CD4-positive, alpha-beta T cell treated with Interleukin-1 beta for 1 hour (primary cell): ENCODE measurements around the gene ATP5F1D.

ENCODE experiments used
- DNase-seq, 2 donors: peaks; one replicate each; pipeline ENCODE4 v3.0.0-alpha.2; 2020 to 2022

Gene ATP5F1D

DNA sequence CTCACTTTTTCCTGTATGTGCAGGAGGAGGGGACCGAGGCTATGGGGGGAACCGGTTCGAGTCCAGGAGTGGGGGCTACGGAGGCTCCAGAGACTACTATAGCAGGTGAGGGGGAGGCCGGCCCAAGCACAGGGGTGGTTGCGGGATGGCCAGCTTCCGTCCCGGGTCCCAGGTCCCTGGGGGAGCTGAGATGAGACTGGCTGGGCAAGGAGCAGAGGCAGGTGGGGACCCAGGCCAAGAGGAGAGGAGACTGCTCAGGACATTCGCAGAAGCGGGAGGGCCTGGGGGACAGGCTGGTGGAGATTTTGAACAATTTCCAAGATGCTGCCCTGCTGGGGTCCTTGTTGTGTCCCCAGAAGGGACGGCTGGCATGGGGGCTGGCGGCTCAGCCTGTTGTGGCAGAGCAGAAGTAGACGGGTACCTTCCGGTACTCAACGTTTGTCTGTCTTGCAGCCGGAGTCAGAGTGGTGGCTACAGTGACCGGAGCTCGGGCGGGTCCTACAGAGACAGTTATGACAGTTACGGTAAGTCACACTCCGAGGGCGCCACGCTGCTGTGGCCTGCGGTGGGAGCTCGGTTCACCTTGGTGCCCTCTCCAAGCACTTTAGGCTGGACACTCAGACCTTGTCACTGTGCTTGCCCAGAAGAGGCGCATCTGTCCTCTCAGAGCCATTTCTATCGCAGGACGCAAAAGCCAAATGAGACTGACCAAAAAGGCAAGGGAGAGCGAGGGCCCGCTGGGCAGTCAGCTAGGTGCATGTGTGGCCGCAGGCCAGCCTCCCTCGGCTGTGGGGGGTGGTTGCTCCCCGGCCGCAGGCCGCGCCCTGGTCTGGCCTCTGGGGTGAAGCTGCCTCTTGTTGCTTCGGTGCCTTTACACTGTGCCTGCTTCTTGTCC lies 30.2 kb downstream of the ATP5F1D start:
- no peak for DNase-seq

DNA sequence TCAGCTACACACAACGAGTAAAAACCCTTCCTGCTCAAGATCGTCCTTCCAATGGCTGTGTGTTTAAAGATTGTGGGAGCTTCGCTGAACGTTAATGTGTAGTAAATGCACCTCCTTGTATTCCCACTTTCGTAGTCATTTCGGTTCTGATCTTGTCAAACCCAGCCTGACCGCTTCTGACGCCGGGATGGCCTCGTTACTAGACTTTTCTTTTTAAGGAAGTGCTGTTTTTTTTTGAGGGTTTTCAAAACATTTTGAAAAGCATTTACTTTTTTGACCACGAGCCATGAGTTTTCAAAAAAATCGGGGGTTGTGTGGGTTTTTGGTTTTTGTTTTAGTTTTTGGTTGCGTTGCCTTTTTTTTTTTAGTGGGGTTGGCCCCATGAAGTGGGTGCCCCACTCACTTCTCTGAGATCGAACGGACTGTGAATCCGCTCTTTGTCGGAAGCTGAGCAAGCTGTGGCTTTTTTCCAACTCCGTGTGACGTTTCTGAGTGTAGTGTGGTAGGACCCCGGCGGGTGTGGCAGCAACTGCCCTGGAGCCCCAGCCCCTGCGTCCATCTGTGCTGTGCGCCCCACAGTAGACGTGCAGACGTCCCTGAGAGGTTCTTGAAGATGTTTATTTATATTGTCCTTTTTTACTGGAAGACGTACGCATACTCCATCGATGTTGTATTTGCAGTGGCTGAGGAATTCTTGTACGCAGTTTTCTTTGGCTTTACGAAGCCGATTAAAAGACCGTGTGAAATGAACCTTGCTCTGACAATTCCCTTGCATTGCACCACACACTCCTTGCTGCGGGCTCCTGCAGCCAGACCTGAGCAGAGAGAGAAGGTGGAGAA lies 31.1 kb downstream of the ATP5F1D start:
- DNase-seq, result no peak

DNA sequence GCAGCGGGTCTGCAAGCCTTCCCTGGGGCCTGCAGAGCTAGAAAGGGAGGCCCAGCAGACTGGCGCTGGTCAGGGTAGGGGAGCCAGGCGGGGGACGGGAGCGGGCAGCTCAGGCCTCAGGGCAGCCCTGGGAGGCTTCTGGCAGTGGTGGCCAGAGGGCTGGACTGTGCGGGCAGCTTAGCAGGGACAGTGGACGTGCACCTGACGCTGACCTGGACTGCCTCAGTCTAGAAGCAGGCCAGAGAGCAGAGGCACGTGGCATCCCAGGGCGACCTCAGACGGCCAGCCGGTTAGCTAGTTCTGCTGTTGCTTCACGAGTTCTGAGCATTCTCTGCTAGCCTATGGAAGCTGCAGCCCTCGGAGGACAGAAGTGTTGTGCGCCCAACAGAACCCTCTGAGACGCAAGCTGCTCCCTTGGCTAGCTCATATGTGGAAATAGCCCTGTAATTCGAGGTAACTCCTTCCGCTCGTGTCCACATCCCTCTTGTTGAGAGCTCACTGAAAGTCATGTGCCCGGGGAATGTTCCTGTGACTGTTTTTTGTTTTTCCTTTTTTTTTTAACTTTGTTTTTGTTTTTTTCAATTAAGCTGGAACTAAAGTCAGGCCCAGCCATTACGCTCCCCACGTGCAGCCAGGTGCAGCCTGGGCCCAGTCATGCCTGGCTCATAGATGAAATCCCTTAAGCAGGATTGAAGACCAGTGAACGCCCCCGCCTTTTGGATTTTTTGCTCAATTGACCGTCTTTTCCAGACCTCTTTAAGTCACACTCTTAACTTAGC lies 31.9 kb downstream of the ATP5F1D start:
- DNase-seq, result no peak

DNA sequence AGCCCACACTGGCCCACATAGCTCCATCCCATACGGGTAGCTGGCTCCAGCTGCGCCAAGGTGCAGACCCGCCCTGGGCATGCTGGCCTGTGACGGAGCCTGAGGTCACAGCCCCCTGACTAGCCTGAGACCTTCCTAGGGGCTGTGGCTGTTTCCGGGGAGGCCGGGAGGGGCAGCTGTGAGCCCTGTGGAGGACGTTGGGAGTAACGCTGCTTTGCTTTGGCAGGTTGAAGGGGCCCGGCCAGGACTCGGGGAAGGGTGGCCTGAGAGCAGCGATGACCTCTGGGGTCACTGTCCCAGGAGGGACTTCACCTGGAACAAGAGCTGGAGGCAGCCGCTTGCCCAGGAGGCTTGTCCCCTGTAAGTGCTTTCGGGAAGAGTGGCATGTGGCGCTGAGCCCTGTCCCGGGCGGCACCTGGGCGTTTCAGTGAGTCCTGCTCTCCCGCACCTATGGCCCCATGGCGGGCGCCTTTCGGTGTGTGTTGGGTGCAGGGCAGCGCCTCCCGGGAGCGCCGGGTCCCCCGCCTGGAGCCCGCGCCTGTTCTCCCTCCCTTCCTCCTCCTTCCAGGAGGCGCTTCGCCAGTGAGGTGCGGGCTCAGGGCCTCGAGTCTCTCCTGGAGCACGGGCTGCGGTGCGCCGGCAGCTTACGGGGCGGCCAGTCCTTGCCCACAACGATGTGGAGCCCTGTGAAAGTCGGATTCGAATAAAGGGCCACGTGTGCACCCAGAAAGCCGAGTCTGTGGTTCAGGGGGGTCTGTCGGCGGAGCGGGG lies 32.7 kb downstream of the ATP5F1D start:
- DNase-seq, result no peak

DNA sequence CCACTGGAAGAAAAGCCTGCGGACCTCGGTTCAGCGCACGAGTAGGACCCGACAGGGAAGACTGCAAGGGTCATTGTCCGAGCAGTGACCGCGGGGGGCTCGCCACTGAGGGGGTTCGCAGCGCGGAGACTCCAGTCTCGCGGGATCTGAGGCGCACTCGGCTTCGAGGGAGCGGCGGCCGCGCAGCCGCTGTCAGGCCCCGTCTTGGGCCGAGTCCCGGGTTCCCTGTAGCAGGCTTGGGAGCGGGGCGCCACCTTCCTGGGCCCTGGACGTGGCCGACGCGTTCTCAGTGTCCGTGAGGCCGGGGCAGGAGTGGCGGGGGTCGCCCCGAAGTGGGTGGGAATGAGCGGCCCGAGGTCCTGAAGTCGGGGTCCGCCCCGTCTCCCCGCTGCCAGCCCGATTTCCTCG lies 33.3 kb downstream of the ATP5F1D start:
- DNase-seq, result no peak

DNA sequence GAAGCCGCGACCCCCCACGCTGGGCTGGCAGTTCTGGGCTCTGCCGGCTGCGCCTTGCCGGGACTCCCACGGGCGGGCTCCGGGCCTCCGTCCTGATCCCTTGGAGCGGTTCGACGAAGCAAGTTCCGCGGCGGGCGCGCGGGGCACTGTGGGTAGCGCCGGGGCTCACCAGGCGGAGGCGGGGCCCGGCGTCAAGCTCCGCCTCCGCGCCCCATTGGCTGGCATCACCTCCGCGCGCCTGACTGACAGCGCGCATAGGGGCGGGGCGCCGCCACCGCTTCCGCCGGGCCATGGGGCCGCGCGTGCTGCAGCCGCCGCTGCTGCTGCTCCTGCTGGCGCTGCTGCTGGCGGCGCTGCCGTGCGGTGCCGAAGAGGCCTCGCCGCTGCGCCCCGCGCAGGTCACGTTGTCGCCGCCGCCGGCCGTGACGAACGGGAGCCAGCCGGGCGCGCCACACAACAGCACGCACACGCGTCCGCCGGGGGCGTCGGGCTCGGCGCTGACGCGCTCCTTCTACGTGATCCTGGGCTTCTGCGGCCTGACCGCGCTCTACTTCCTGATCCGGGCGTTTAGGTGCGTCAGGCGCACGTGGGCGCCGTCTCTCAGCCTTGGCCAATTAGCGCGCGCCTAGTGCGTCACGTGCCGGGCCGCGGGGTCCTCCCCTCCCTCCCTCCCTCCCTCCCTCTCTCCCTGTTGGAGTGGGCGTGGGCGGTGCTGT lies 33.9 kb downstream of the ATP5F1D start, which contains the start of gene FAM174C:
Gene FAM174C (plus strand): TSS at position 271 of the 716 bp plus-strand sequence. CDS start 20 bp downstream, at position 291.
- peak; percentile 96 to 97 for DNase-seq

DNA sequence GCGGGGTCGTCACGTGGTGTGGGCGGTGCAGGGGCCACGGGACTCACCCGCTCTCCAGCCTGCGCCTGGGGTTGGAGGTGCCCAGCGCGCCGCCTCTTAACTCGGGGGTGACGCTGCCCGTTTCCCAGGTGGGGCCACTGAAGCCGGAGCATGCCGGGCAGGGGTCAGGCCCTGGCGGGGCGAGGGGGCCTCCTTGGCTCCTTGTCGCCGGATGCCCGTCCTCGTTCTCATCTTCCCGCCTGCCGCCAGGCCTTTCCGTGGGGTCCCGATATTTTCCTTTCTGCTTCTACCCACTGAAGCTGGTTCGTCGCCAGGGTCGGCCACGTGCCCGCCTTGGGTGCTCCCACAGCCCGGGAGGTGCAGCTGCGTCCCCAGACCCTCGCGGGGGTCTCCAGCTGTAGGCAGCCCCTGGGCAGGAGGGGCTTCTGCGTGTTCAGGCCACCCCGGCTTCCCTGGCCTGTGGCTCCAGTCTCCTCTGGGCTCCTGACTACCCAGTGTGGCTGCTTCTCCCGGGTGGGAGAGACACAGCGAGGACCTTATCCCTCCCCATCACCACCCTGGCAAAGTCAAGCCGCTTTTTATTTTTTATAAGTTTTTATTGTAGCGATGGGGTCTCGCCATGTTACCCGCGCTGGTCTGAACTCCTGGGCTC lies 34.6 kb downstream of the ATP5F1D start:
- DNase-seq, result no peak

DNA sequence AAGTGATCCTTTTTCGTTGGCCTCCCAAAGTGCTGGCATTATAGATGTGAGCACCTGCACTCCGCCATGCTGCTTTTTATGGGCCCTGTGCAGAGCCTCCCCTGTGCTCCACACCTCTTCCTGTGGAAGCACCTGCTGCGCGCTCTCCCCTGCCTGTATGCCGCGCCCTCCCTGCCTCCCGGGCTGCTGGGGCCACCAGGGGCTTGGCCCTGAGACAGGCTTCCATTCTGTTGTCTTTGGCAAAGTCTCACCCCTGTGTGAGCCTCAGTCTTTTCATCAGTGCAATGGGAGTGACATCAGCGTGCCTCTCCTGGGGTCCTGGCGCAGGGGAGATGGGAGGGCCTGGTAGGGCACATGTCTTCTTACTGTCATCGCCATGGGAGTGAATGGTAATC lies 35.1 kb downstream of the ATP5F1D start:
- no peak for DNase-seq

DNA sequence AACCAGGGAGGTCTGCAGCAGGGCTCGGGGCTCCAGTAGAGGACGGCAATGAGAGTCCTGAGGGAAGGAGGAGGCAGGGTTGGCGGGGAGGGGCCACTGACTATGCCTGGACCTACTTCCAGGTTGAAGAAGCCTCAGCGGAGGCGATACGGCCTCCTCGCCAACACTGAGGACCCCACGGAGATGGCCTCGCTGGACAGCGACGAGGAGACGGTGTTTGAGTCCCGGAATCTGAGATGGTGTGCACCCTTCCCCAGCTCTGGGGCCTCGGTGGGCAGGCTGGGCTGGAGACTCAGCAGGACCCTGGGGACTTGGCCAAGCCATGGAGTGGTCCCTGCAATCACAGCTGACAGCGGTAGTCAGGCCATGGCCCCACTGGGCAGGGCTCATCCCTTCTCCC lies 35.5 kb downstream of the ATP5F1D start:
- DNase-seq, result no peak

DNA sequence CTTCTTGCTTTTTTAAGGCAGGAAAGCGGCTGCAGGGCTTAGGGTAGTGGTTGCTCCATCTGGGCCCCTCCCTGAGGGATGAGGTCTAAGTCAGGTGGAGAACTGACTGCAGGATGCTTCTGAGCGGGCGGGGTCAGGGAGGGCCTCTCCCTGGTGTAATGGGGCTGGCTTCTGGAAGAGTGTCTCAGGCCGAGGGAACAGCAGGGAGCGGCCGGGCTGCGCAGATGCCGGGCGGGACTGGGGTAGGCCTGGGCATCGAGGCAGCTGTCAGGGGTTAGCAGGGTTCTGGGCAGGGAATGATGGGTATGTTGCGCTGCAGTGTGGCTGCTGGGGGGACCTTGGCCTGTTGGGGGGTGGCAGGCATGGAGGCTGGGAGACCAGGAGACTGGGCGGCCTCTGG lies 36.5 kb downstream of the ATP5F1D start:
- DNase-seq, result no peak

DNA sequence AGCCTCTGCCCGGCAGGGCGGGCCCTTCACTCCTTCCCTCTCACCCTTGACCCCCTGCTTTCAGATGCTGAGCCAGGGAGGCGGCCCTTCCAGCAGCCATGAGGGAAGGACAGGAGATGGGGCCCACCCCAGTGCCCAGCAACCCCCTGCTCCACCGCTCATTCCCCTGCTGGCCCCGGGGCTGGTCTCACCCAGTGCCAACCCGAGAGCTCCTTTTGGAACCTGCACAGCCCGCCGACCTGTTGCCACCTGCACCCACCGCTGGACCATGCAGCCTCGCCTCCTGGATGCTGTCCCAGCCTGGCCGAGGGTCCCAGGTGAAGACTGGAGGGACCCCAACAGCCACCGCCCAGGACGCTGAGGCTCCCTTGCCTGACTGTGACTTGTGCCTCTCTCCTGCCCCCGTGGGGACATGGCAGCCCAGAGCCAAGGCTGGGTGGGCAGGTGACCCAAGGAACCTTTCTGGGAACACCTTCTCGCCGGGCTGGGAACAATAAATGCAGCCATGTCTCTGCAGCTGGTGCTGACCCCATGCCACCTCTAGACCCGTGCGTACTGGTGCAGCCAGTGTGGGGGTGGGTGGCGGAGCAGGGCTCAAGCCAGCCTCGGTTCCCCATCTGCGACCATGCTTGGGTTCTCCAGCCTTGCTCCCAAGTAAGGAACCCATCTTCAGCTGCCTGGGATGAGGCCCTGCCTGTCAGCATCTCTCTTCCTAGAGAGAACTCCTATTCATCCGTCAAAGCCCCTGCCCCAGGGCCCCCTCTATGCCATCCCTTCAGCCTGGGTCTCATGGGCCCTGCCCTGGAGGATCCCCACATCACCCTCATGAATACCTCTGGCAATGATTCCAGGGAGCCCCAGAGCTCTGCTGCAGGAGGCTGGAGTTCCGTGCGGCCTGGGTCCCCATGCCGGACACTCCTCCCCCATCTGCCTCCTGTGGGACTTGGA lies 37.4 kb downstream of the ATP5F1D start:
- no peak for DNase-seq

DNA sequence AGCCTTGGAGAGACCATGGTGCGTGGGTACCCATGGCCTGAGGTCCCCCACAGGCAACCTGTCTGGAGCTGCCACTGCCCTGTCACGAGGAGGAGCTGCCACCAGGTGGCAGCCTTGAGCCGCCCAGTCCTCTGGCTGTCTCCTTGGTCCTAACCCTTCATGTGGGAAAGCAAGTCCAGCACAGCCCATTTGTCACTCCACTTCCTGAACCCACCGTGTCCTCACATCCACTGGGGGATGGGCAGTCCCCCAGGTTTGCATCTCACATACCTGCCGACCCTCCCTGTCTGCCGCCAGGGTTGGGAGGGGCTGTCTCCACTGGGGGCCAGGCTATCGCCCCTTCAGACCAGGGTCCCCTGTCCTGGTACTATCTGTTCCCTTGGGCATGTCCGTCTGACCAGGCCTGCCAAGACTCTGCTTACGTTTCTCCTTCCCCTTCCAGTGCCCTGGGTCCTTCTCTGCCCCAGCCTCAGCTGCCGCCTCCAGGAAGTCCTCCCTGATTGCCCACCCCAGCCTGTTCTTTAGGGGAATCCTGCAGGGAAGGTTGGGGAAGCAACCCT lies 38.3 kb downstream of the ATP5F1D start:
- peak; percentile 82 for DNase-seq

DNA sequence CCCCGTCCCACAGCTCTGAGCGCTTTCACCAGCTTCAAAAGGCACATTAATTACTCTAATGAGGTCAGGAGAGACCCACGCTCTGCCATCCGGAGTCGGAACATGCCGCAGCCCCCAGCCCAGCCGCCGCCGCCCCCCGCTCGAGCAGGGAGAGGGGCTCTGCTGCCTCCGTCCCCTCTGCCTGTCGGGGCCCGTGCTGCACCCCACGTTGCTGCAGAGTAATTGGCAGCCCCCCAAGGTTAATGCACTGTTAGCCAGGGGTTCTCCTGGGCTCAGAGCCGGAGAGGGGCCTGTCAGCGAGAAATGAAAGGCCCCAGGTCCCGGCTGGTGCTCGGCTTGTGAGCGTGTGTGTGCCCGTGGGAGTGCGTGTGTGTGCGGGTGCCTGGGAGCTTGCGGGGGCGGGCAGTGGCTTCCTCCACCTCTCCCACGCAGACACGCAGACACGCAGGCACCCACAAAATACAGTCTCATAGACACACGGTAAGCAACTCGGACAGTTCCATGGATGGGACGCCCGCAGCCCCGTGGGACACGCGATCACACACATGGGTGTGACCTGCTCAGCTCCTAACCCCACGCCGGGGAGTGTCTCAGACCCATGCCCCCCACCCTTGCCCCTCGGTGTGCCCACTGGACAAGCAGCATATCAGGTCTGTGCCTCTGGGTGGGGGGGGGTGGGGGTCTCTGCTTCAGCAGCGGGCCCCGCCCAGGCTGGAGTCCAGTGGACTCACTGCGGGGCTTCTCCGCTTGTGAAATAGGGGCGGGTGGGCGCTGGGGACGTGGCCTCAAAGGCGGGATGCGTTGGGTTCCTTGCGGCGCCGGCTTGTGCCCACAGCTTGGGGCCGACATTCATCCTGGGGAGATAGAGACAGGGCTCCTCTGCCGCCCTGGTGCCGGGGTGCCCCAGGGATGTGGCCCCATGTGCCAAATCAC lies 39.4 kb downstream of the ATP5F1D start:
- DNase-seq, result no peak

DNA sequence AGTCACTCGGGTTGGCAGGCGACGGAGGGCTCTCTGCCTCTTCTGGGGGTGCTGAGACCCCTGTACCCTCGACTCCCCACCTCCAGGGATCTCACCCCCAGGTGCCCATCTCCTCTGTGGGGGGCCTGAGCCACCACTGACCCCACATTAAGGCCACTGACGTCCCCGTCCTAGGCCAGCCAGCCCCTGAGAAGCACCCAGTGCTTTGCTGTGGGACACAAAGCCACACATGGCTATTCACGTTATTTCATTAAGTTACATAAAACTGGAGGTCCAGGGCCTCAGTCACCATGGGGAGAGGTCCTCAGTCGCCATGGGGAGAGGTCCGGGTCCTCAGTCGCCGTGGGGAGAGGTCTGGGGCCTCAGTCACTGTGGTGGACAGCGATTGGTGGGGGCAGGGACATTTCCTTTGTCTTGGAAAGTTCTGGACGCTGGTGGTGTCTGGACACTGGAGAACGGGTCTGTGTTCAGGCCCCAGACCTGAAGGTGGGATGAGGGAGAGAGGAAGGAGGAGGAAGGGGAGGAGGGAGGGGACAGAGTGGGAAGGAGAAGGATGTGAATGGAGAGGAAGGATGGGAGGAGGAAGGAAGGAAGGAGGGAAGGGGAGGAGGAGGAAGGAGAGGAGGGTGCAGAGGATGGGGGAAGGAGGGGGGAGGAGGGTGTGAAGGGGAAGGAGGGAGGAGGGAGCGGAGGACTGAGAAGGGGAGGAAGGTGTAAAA lies 40.2 kb downstream of the ATP5F1D start:
- DNase-seq, result no peak

DNA sequence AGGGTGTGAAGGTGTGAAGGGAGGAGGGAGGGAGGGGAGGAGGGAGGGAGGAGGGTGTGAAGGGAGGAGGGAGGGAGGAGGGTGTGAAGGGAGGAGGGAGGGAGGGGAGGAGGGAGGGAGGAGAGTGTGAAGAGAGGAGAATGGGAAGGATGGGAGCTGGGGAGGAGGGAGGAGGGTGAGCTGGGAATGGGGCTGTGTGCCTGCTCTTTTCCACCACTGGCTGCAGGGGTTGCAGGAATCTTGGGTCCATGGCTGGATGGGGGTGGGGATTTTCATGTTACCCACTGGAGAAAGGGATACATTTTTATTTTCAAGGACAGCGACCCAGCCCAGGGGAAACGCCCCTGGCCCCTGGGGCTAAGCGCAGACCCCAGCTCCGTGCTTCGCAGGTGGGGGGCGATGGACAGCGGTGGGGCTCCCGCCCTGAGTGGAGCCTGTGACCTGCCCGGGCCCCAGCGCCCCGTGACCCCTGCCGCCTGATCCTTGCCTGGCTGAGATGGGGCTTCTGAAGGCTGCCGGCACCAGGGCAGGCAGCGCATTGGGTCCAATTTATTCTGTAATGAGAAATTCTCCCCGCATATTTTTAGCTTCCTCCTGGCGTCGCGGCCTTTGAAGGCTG lies 41.1 kb downstream of the ATP5F1D start:
- DNase-seq, result no peak

DNA sequence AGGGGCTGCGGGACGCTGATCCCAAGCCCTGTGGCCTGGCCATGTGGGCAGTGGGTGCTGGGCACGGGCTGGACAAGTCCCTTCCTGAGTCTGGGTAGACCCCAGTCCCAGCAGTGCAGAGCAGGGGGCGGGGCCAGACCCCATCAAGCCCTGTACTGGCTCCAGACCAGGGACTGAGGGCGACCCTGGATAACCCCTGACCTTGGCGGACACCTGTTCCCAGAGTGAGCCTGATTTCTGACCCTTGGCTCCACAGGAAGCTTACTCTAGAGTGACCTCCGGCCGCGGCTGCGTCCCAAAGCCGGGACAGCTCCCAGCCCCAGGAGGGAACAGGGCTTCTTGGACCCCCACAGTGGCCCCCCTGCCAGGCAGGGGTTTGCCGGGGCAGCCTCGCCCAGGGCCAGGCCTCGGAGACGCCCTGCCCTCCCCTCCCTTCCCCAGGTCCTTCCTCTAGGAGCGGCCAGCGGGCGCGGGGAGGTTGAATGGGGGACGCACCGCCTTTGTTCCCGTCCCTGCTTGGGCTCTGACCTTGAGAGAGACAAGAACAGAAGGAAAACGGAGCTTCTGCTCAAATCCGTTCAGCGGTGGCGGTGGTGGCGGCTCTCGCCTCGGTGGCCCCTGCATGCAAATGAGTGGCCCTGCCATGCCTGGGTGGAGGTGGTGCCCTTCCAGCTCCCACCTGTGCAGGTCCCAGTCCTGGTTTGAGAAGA lies 41.8 kb downstream of the ATP5F1D start:
- DNase-seq, result no peak

DNA sequence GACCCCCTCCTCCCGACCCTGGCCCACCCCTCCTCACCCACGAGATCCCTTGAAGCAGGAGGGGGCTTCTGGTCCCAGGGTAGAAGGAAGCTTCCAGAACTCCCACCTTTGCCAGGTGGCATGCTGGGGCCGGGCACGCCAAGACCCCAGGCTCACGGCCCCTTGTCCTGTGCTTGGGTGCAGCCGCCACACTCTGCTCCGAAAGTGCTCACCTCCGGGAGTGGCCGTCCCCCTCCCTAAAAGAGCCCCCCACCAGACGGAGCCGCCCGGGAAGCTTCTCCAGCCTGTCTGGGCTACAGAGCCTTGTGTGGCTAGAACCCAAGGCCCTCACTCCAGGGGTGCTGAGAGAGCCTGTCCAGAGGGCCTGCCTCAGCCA lies 42.4 kb downstream of the ATP5F1D start:
- no peak for DNase-seq
